Smooth muscle cell (in vitro differentiated cells): ENCODE data around the gene ARHGEF7. TPM values are rescaled to one million over a fixed set of nuclear protein-coding genes. Genes with fewer than 3 reads are reported as not detected.
A peak's percentile ranks its signal among the peaks of the same experiment; 100 is the strongest.

ENCODE experiments used
- DNase-seq: peaks from one replicate; lab custom pipeline; 2025; ENCODE audit not compliant: unreplicated experiment; lab: John Stamatoyannopoulos, UW
- H2AFZ ChIP-seq: fragments of 200-600 bp; sonication (generic); 2 replicates; pipeline ENCODE4 v1.6.0; 2016; ENCODE audit warnings: antibody characterized with exemption, low read depth, mild to moderate bottlenecking
- H3F3A ChIP-seq: fragments of 200-600 bp; sonication (generic); 2 replicates; pipeline ENCODE4 v1.6.0; 2017; ENCODE audit warnings: antibody characterized with exemption, low read depth
- H3K27ac ChIP-seq: fragments of 200-600 bp; sonication (generic); 2 replicates; pipeline ENCODE4 v1.5.1; 2016; ENCODE audit warnings: low read depth, mild to moderate bottlenecking
- H3K27me3 ChIP-seq: fragments of 200-600 bp; sonication (generic); 2 replicates; pipeline ENCODE4 v1.6.1; 2016; ENCODE audit warnings: low read depth, mild to moderate bottlenecking
- H3K36me3 ChIP-seq: fragments of 200-600 bp; sonication (generic); 2 replicates; pipeline ENCODE4 v1.5.1; 2016; ENCODE audit warnings: low read depth
- H3K4me1 ChIP-seq: fragments of 200-600 bp; sonication (generic); 2 replicates; pipeline ENCODE4 v1.5.1; 2016; ENCODE audit warnings: low read depth
- H3K4me2 ChIP-seq: fragments of 200-600 bp; sonication (generic); 2 replicates; pipeline ENCODE4 v1.6.0; 2016; ENCODE audit warnings: mild to moderate bottlenecking
- H3K4me3 ChIP-seq: fragments of 200-600 bp; sonication (generic); 2 replicates; pipeline ENCODE4 v1.5.1; 2016; ENCODE audit warnings: mild to moderate bottlenecking
- H3K79me2 ChIP-seq: fragments of 200-600 bp; sonication (generic); 2 replicates; pipeline ENCODE4 v1.6.0; 2016; ENCODE audit warnings: low read depth, mild to moderate bottlenecking
- H3K9ac ChIP-seq: fragments of 200-600 bp; sonication (generic); 2 replicates; pipeline ENCODE4 v1.6.0; 2016; ENCODE audit warnings: low read depth
- H3K9me3 ChIP-seq: fragments of 200-600 bp; sonication (generic); replicated peaks from 2 replicates; pipeline ENCODE4 v1.5.1; 2016; ENCODE audit warnings: low read depth
- H4K20me1 ChIP-seq: fragments of 200-600 bp; sonication (generic); 2 replicates; pipeline ENCODE4 v1.6.0; 2016; ENCODE audit warnings: low read depth
- CTCF ChIP-seq: fragments of 200-600 bp; sonication (generic); IDR thresholded peaks from 2 replicates; pipeline ENCODE4 v1.5.1; 2017; ENCODE audit warnings: borderline replicate concordance, mild to moderate bottlenecking, antibody characterized with exemption; ENCODE audit not compliant: insufficient read depth, poor library complexity, severe bottlenecking
- WGBS: methylation state at CpG from one replicate; pipeline ENCODE4 v1.1.7; 2016; ENCODE audit warnings: low lambda C conversion rate; 5-methylcytosine and 5-hydroxymethylcytosine counted together
- polyA plus RNA-seq: library from polyadenylated mRNA; unstranded; fragments of >200 nt; fragmentation: Nextera tagmentation; extraction: Ambion mirVana; gene quantifications from 2 replicates; pipeline ENCODE4 v1.2.1, GENCODE V29; 2016
- total RNA-seq: library from RNA; depleted of rRNA; stranded (reverse); fragments of >200 nt; gene quantifications from 2 replicates; pipeline ENCODE4 v1.2.3, GENCODE V29; 2014

ARHGEF7 gene
- total and polyA plus RNA-seq, 2 experiments from 2014 or later = 13.8 to 32.4 TPM

DNA sequence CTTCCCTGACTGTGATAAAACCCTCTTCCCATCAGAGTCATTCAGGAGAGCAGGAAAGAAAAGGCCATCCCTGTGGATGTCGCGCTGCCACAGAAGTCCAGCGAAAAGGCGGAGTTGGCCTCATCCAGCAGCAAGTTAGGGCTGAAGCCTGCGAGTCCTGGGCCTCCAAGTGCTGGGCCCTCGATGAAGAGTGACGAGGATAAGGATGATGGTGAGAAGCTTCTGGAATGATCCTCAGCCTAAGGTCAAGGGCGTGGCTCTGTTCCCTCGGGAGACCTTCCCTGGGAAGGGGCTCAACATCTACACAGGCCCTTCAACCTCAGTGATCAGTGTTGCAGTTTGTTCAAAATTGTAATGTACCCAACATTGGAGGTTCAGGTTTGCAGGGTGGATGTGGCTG is 227.6 kb downstream of the ARHGEF7 start:
- Histone ChIP-seq H3K9me3 (no peaks in the 10 kb centered on the region), H3K9ac (no peak overlapping the region), H3F3A (no peaks in the 10 kb centered on the region), H3K79me2 (no peaks in the 10 kb centered on the region), H4K20me1 (no peaks in the 10 kb centered on the region), H3K36me3 (no peaks in the 10 kb centered on the region), H2AFZ (no peak overlapping the region), H3K4me1 (no peaks in the 10 kb centered on the region), H3K4me3 (no peak overlapping the region), H3K27ac (no peak overlapping the region), H3K4me2 (no peak overlapping the region), H3K27me3 (no peaks in the 10 kb centered on the region)
- TF ChIP-seq CTCF = no peak
- DNase-seq = no peak
- 96% methylated on average over 9 of the region's 9 CpGs for WGBS

GRCh38 chr13:111343186-111343805 is 228.2 kb downstream of the ARHGEF7 start:
- H3F3A ChIP-seq = no peaks in the 10 kb centered on the region
- no peak for TF ChIP-seq CTCF
- H4K20me1 ChIP-seq = no peaks in the 10 kb centered on the region
- H3K27ac ChIP-seq = no peak overlapping the region
- no peak overlapping the region for H2AFZ ChIP-seq
- H3K79me2 ChIP-seq = no peaks in the 10 kb centered on the region
- no peaks in the 10 kb centered on the region for H3K27me3 ChIP-seq
- no peaks in the 10 kb centered on the region for H3K9me3 ChIP-seq
- H3K4me3 ChIP-seq = no peak overlapping the region
- DNase-seq = no peak
- H3K4me2 ChIP-seq = peak overlapping the region; percentile 40
- no peaks in the 10 kb centered on the region for H3K36me3 ChIP-seq
- 92% methylated on average over 11 of the region's 11 CpGs for WGBS
- H3K9ac ChIP-seq = no peak overlapping the region
- H3K4me1 ChIP-seq = no peaks in the 10 kb centered on the region

DNA sequence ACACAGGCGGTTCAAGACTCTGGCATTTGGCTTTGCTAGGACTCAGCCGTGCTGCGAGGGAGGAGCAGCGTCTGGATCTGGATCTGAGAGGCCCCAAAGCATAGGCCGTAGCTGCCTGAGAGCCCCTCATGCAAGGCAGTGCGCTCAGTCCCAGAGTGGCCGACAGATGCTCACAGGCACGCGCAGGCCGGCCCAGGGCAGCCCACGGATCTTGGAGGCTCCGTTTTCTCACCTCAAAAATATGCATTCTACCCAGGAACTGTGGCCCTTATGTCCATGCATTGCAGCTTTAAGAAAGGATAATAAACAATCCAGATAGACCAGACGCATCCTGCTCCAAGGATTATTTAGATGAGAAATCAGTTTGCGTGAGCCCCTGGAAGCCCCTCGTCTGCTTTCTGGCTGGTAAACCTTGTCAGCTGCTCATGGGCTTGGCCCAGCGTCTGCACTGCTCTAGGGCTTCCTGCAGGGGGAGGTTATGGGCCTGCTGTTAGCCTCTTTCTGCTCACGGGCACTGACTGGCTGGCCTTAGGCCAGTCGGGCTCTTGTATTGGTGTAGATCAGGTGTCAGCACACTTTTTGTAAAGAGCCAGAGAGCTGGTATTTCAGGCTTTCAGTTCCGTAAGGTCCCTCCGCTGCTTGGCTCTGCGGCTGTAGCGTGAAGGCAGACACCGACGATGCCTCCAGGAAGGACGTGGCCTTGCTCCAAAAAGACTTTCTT is 229.5 kb downstream of the ARHGEF7 start:
- Histone ChIP-seq H3K4me1 (no peaks in the 10 kb centered on the region), H3K27ac (peak overlapping the region; percentile 61), H3K27me3 (no peaks in the 10 kb centered on the region), H4K20me1 (no peaks in the 10 kb centered on the region), H2AFZ (no peak overlapping the region), H3F3A (no peaks in the 10 kb centered on the region), H3K4me3 (no peak overlapping the region), H3K9ac (no peak overlapping the region), H3K9me3 (no peaks in the 10 kb centered on the region), H3K36me3 (no peaks in the 10 kb centered on the region), H3K4me2 (peak overlapping the region; percentile 40), H3K79me2 (no peaks in the 10 kb centered on the region)
- 34% methylated on average over 25 of the region's 25 CpGs for WGBS
- DNase-seq = no peak
- peak; percentile 48 for TF ChIP-seq CTCF

DNA sequence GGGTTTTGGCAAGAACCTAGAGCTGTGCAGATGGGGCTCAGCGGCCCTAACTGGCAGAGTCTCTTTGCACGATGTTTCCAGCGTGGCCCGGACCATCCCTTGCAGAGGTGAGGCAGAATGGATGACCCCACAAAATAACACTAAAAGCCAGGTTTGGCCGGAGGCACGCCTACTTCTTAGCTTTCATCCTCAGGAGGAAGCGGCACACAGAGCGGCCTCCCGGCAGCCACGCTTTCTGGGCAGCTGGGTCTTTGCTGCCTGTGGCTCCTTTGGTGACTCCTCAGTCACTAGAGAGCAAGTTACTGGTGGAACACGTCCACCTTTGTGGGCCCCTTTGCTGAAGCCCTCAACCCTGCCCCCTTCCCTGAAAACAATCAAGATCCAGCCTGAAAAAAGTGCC is 230.6 kb downstream of the ARHGEF7 start:
- H3K27me3 ChIP-seq = no peaks in the 10 kb centered on the region
- no peak overlapping the region for H3K27ac ChIP-seq
- no peak overlapping the region for H3K4me3 ChIP-seq
- no peaks in the 10 kb centered on the region for H3K4me1 ChIP-seq
- no peaks in the 10 kb centered on the region for H3K9me3 ChIP-seq
- no peak overlapping the region for H3K9ac ChIP-seq
- no peaks in the 10 kb centered on the region for H4K20me1 ChIP-seq
- no peak for DNase-seq
- H3F3A ChIP-seq = no peaks in the 10 kb centered on the region
- WGBS = 90% methylated on average over 11 of the region's 11 CpGs
- no peak overlapping the region for H2AFZ ChIP-seq
- no peaks in the 10 kb centered on the region for H3K79me2 ChIP-seq
- no peak for TF ChIP-seq CTCF
- no peak overlapping the region for H3K4me2 ChIP-seq
- H3K36me3 ChIP-seq = no peaks in the 10 kb centered on the region
